ENCODE data around the gene FEM1C.

FEM1C gene

GRCh38 chr5:115544436-115545350, at the start of gene FEM1C:
TSS of gene FEM1C (minus strand) at chr5:115544775. CDS start at chr5:115543493, 1,282 bp downstream.
- peak; percentile 92 for DNase-seq (ENCODE audit: low read depth, low spot score)

GRCh38 chr5:115589043-115589442, 44.5 kb upstream of the FEM1C start:
- DNase-seq (ENCODE audit: low read depth, low spot score) = no peak

- DNase-seq (ENCODE audit: low read depth, low spot score) = no peak
Measured at GRCh38 chr5:115588640-115589039, 44.1 kb upstream of the FEM1C start.

- no peak for DNase-seq (ENCODE audit: low read depth, low spot score)
Measured at GRCh38 chr5:115586525-115587146, 42.1 kb upstream of the FEM1C start.

- DNase-seq (ENCODE audit: low read depth, low spot score) = no peak
Measured at GRCh38 chr5:115585265-115585664, 40.7 kb upstream of the FEM1C start.

GRCh38 chr5:115584501-115584900, 39.9 kb upstream of the FEM1C start:
- DNase-seq (ENCODE audit: low read depth, low spot score) = no peak

GRCh38 chr5:115583474-115583873, 38.9 kb upstream of the FEM1C start:
- DNase-seq (ENCODE audit: low read depth, low spot score) = no peak

- DNase-seq (ENCODE audit: low read depth, low spot score) = no peak
Measured at GRCh38 chr5:115580941-115581340, 36.4 kb upstream of the FEM1C start.

- no peak for DNase-seq (ENCODE audit: low read depth, low spot score)
Measured at GRCh38 chr5:115579747-115580173, 35.2 kb upstream of the FEM1C start.

- DNase-seq (ENCODE audit: low read depth, low spot score) = no peak
Measured at GRCh38 chr5:115579216-115579615, 34.6 kb upstream of the FEM1C start.

- DNase-seq (ENCODE audit: low read depth, low spot score) = no peak
Measured at GRCh38 chr5:115578657-115579056, 34.1 kb upstream of the FEM1C start.

GRCh38 chr5:115577741-115578140, 33.2 kb upstream of the FEM1C start:
- DNase-seq (ENCODE audit: low read depth, low spot score) = no peak

- DNase-seq (ENCODE audit: low read depth, low spot score) = no peak
Measured at GRCh38 chr5:115577329-115577728, 32.8 kb upstream of the FEM1C start.

GRCh38 chr5:115575167-115576070, 30.8 kb upstream of the FEM1C start:
- DNase-seq (ENCODE audit: low read depth, low spot score) = no peak

- DNase-seq (ENCODE audit: low read depth, low spot score) = no peak
Measured at GRCh38 chr5:115573133-115573532, 28.6 kb upstream of the FEM1C start.

- no peak for DNase-seq (ENCODE audit: low read depth, low spot score)
Measured at GRCh38 chr5:115571441-115571878, 26.9 kb upstream of the FEM1C start.

- DNase-seq (ENCODE audit: low read depth, low spot score) = no peak
Measured at GRCh38 chr5:115568668-115569067, 24.1 kb upstream of the FEM1C start.

GRCh38 chr5:115565233-115565632, 20.7 kb upstream of the FEM1C start:
- no peak for DNase-seq (ENCODE audit: low read depth, low spot score)

GRCh38 chr5:115561176-115561575, 16.6 kb upstream of the FEM1C start:
- no peak for DNase-seq (ENCODE audit: low read depth, low spot score)

- no peak for DNase-seq (ENCODE audit: low read depth, low spot score)
Measured at GRCh38 chr5:115559524-115559923, 14.9 kb upstream of the FEM1C start.

GRCh38 chr5:115558388-115558956, 13.9 kb upstream of the FEM1C start:
- DNase-seq (ENCODE audit: low read depth, low spot score) = no peak

All from brain pericyte (primary cell).